Activated naive CD8-positive, alpha-beta T cell treated with anti-CD3 and anti-CD28 coated beads, Interleukin-2, amount 10 ng/mL, durations not matched to agents 7 days and 5 days (primary cell): ENCODE results near the gene ANKS6. TPM values are rescaled to one million over a fixed set of nuclear protein-coding genes. Genes with fewer than 3 reads are reported as not detected.

Source experiments
- ATAC-seq: fragments of 150-1000 bp; cut with Tn5 transposase; one replicate; pipeline ENCODE4 v1.10.0; 2021; ENCODE audit warnings: low read depth, moderate library complexity
- POLR2A ChIA-PET: fragments of 350-600 bp; sonication (Branson Sonifier 250); formaldehyde crosslinking; loops from one replicate; lab custom pipeline; 2021; ENCODE audit warnings: antibody characterized with exemption; lab: Charles Lee
- DNase-seq: peaks from one replicate; pipeline ENCODE4 v3.0.0; 2021
- H3K27ac Mint-ChIP-seq: one replicate; pipeline ENCODE4 v1.8.0; 2022; ENCODE audit warnings: mild to moderate bottlenecking, mixed read lengths
- H3K27me3 Mint-ChIP-seq: one replicate; pipeline ENCODE4 v1.8.0; 2022; ENCODE audit warnings: mild to moderate bottlenecking, moderate library complexity, mixed read lengths
- H3K36me3 Mint-ChIP-seq: one replicate; pipeline ENCODE4 v1.8.0; 2021; ENCODE audit warnings: mild to moderate bottlenecking, mixed read lengths
- H3K4me1 Mint-ChIP-seq: one replicate; pipeline ENCODE4 v1.8.0; 2021; ENCODE audit warnings: mixed read lengths
- H3K4me3 Mint-ChIP-seq: one replicate; pipeline ENCODE4 v1.8.0; 2022; ENCODE audit warnings: mild to moderate bottlenecking, moderate library complexity, mixed read lengths
- H3K9me3 Mint-ChIP-seq: one replicate; pipeline ENCODE4 v1.8.0; 2021; ENCODE audit warnings: mixed read lengths
- total RNA-seq, 2 experiments: library from RNA; stranded (reverse); gene quantifications; one replicate each; pipeline ENCODE4 v1.2.3, GENCODE V29; 2021

Gene ANKS6
- total RNA-seq, 2 experiments from 2014 or later: 8.2 to 9.5 TPM

- H3K27me3 Mint-ChIP-seq: no peaks in the 10 kb centered on the region
- no peaks in the 10 kb centered on the region for H3K9me3 Mint-ChIP-seq
- H3K27ac Mint-ChIP-seq: no peak overlapping the region
- ATAC-seq (no peak), DNase-seq (no peak)
- H3K36me3 Mint-ChIP-seq: peaks cover 1% of the 10 kb centered on the region
- no peak overlapping the region for H3K4me3 Mint-ChIP-seq
- POLR2A ChIA-PET: no interaction called here
- no peaks in the 10 kb centered on the region for H3K4me1 Mint-ChIP-seq
These were observed 14.6 kb downstream of the ANKS6 start for GRCh38 chr9:98781588-98782383.

GRCh38 chr9:98780059-98780749 is 16.2 kb downstream of the ANKS6 start:
- Mint-ChIP-seq H3K4me1 (peaks cover 1% of the 10 kb centered on the region), H3K36me3 (peaks cover 1% of the 10 kb centered on the region), H3K9me3 (no peaks in the 10 kb centered on the region), H3K4me3 (no peak overlapping the region), H3K27me3 (no peaks in the 10 kb centered on the region), H3K27ac (no peak overlapping the region)
- POLR2A ChIA-PET: no interaction called here
- ATAC-seq (no peak), DNase-seq (no peak)

GRCh38 chr9:98778711-98779530 is 17.4 kb downstream of the ANKS6 start:
- Mint-ChIP-seq H3K36me3 (peaks cover 1% of the 10 kb centered on the region), H3K27ac (no peak overlapping the region), H3K27me3 (no peaks in the 10 kb centered on the region), H3K4me3 (no peak overlapping the region), H3K9me3 (no peaks in the 10 kb centered on the region), H3K4me1 (peaks cover 1% of the 10 kb centered on the region)
- DNase-seq (no peak), ATAC-seq (no peak)
- POLR2A ChIA-PET: no interaction called here

- Mint-ChIP-seq H3K36me3 (peaks cover 1% of the 10 kb centered on the region), H3K9me3 (no peaks in the 10 kb centered on the region), H3K27me3 (no peaks in the 10 kb centered on the region), H3K27ac (no peak overlapping the region), H3K4me3 (no peak overlapping the region), H3K4me1 (peaks cover 1% of the 10 kb centered on the region)
- POLR2A ChIA-PET: no interaction called here
- ATAC-seq: no peak
- DNase-seq: no peak
These were observed 18.1 kb downstream of the ANKS6 start for GRCh38 chr9:98778251-98778650.

- ATAC-seq (no peak), DNase-seq (no peak)
- Mint-ChIP-seq H3K27ac (no peak overlapping the region), H3K4me3 (no peak overlapping the region), H3K36me3 (no peaks in the 10 kb centered on the region), H3K27me3 (no peaks in the 10 kb centered on the region), H3K4me1 (peaks cover 1% of the 10 kb centered on the region), H3K9me3 (no peaks in the 10 kb centered on the region)
- POLR2A ChIA-PET: no interaction called here
These were observed 18.7 kb downstream of the ANKS6 start for GRCh38 chr9:98777618-98778017.

- no peaks in the 10 kb centered on the region for H3K9me3 Mint-ChIP-seq
- POLR2A ChIA-PET: interaction anchor here (0.7 kb wide), 1 partner anchor 461 kb away, joined by 3 read pairs; no protein-coding TSS in a partner anchor
These were observed 20.4 kb downstream of the ANKS6 start for GRCh38 chr9:98775831-98776441.

GRCh38 chr9:98774746-98775145 is 21.6 kb downstream of the ANKS6 start:
- peaks cover 1% of the 10 kb centered on the region for H3K4me1 Mint-ChIP-seq
- ATAC-seq: no peak
- H3K36me3 Mint-ChIP-seq: peaks cover 2% of the 10 kb centered on the region
- no peak overlapping the region for H3K4me3 Mint-ChIP-seq
- H3K27me3 Mint-ChIP-seq: no peaks in the 10 kb centered on the region
- H3K27ac Mint-ChIP-seq: no peak overlapping the region
- POLR2A ChIA-PET: no interaction called here
- H3K9me3 Mint-ChIP-seq: no peaks in the 10 kb centered on the region
- DNase-seq: peak; percentile 47

More at GRCh38 chr9:98775831-98776441, 20.4 kb downstream of the ANKS6 start:
- peaks cover 1% of the 10 kb centered on the region for H3K4me1 Mint-ChIP-seq
- DNase-seq: no peak
- no peak for ATAC-seq
- no peak overlapping the region for H3K27ac Mint-ChIP-seq
- peaks cover 2% of the 10 kb centered on the region for H3K36me3 Mint-ChIP-seq
- H3K27me3 Mint-ChIP-seq: no peaks in the 10 kb centered on the region
- H3K4me3 Mint-ChIP-seq: no peak overlapping the region

- ATAC-seq: no peak
- POLR2A ChIA-PET: no interaction called here
- H3K27me3 Mint-ChIP-seq: no peaks in the 10 kb centered on the region
- peaks cover 2% of the 10 kb centered on the region for H3K36me3 Mint-ChIP-seq
- no peak overlapping the region for H3K27ac Mint-ChIP-seq
- no peak for DNase-seq
- H3K9me3 Mint-ChIP-seq: no peaks in the 10 kb centered on the region
- peaks cover 1% of the 10 kb centered on the region for H3K4me1 Mint-ChIP-seq
- no peak overlapping the region for H3K4me3 Mint-ChIP-seq
These were observed 22.6 kb downstream of the ANKS6 start for GRCh38 chr9:98773721-98774120.

GRCh38 chr9:98772364-98773155 is 23.8 kb downstream of the ANKS6 start:
- POLR2A ChIA-PET: no interaction called here
- Mint-ChIP-seq H3K27ac (no peak overlapping the region), H3K4me1 (peaks cover 1% of the 10 kb centered on the region), H3K36me3 (peaks cover 2% of the 10 kb centered on the region), H3K4me3 (no peak overlapping the region), H3K27me3 (no peaks in the 10 kb centered on the region), H3K9me3 (no peaks in the 10 kb centered on the region)
- DNase-seq: no peak
- ATAC-seq: no peak

- DNase-seq (no peak), ATAC-seq (no peak)
- Mint-ChIP-seq H3K9me3 (no peaks in the 10 kb centered on the region), H3K4me3 (no peak overlapping the region), H3K4me1 (peaks cover 1% of the 10 kb centered on the region), H3K27ac (no peak overlapping the region), H3K36me3 (peaks cover 2% of the 10 kb centered on the region), H3K27me3 (no peaks in the 10 kb centered on the region)
- POLR2A ChIA-PET: no interaction called here
These were observed 25.0 kb downstream of the ANKS6 start for GRCh38 chr9:98771209-98771874.

GRCh38 chr9:98770717-98771116 is 25.6 kb downstream of the ANKS6 start:
- H3K27ac Mint-ChIP-seq: no peak overlapping the region
- no peaks in the 10 kb centered on the region for H3K4me1 Mint-ChIP-seq
- H3K27me3 Mint-ChIP-seq: no peaks in the 10 kb centered on the region
- no peaks in the 10 kb centered on the region for H3K9me3 Mint-ChIP-seq
- peaks cover 2% of the 10 kb centered on the region for H3K36me3 Mint-ChIP-seq
- ATAC-seq (no peak), DNase-seq (no peak)
- no peak overlapping the region for H3K4me3 Mint-ChIP-seq
- POLR2A ChIA-PET: no interaction called here

- Mint-ChIP-seq H3K27me3 (no peaks in the 10 kb centered on the region), H3K9me3 (no peaks in the 10 kb centered on the region), H3K4me1 (no peaks in the 10 kb centered on the region), H3K27ac (no peak overlapping the region), H3K4me3 (no peak overlapping the region), H3K36me3 (peaks cover 7% of the 10 kb centered on the region)
- ATAC-seq: no peak
- POLR2A ChIA-PET: no interaction called here
- no peak for DNase-seq
These were observed 28.0 kb downstream of the ANKS6 start for GRCh38 chr9:98768344-98768743.
